HG02852 (cell line): ENCODE measurements around the gene CCDC97.
"Not testable (repeated sequence)": the region's sequence is repeated elsewhere in the genome, so short reads cannot be mapped to it uniquely, and the experiment has no call there.

ENCODE experiments used
- ATAC-seq: cut with Tn5 transposase; IDR thresholded peaks from one replicate; pipeline ENCODE4 v1.9.1; 2021; ENCODE audit warnings: mild to moderate bottlenecking, moderate library complexity; ENCODE audit not compliant: unreplicated experiment

The CCDC97 gene

GRCh38 chr19:41357746-41358145 is 47.8 kb downstream of the CCDC97 start:
- ATAC-seq = no peak

- ATAC-seq = no peak
These were observed 49.8 kb downstream of the CCDC97 start for GRCh38 chr19:41359741-41360140.

GRCh38 chr19:41362143-41362847 is 52.3 kb downstream of the CCDC97 start:
- ATAC-seq = no peak

- no peak for ATAC-seq
These were observed 53.4 kb downstream of the CCDC97 start for GRCh38 chr19:41363371-41363752.

GRCh38 chr19:41363753-41364523 is 54.0 kb downstream of the CCDC97 start, which contains the start of gene B9D2:
TSS of gene B9D2 (minus strand) at chr19:41364149. CDS start at chr19:41363519, 630 bp downstream.
- ATAC-seq = peak; percentile 87

GRCh38 chr19:41364524-41365391 is 54.8 kb downstream of the CCDC97 start:
- ATAC-seq = no peak

- ATAC-seq = no peak
These were observed 56.1 kb downstream of the CCDC97 start for GRCh38 chr19:41366089-41366488.

GRCh38 chr19:41367848-41368301 is 57.9 kb downstream of the CCDC97 start:
- no peak for ATAC-seq

- no peak for ATAC-seq
These were observed 59.8 kb downstream of the CCDC97 start for GRCh38 chr19:41369769-41370168.

GRCh38 chr19:41371119-41371518 is 61.1 kb downstream of the CCDC97 start:
- ATAC-seq = not testable (repeated sequence)

- ATAC-seq = no peak
These were observed 61.6 kb downstream of the CCDC97 start for GRCh38 chr19:41371541-41371940.

GRCh38 chr19:41372501-41372900 is 62.5 kb downstream of the CCDC97 start:
- no peak for ATAC-seq

- no peak for ATAC-seq
These were observed 64.0 kb downstream of the CCDC97 start for GRCh38 chr19:41373993-41374392.
